RPMI8226 (cell line): ENCODE measurements around the gene CALCA.

Experiments
- DNase-seq: peaks from one replicate; pipeline ENCODE4 v3.0.0-alpha.2; 2015

The CALCA gene

DNA sequence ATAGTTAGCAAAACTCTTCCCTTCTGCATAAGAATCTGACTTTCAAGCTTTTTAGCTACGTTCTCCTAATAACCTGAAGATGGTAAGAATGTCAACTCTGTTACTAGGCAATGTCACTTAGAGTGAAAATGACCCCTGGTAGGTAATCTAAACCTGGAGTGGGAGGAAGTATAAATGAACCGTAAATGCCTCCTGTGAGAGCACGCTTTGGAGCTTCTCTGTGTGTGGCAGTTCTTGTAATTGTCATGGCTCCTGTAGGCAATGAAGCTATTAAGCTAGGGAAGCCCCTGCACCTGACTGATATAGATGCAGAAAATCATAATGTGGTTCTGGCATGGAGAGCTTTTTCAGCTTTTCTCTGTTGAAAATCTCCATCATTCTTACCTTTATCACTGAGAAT lies 29.4 kb downstream of the CALCA start:
- no peak for DNase-seq

DNA sequence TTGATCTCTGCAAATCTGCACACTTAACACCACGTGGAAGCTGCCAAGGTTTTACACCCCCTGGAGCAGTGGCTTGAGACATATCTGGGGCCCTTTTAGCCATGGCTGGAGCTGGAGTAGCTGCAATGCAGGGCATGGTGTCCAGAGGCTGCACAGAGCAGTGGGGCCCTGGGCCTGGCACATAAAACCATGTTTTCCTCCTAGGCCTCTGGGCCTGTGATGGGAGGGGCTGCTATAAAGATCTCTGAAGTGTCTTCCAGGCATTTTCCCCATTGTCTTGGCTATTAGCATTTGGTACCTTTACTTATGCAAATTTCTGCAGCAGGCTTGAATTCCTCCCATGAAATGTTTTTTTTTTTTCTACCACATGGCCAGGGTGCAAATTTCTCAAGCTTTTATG lies 33.2 kb downstream of the CALCA start:
- no peak for DNase-seq

DNA sequence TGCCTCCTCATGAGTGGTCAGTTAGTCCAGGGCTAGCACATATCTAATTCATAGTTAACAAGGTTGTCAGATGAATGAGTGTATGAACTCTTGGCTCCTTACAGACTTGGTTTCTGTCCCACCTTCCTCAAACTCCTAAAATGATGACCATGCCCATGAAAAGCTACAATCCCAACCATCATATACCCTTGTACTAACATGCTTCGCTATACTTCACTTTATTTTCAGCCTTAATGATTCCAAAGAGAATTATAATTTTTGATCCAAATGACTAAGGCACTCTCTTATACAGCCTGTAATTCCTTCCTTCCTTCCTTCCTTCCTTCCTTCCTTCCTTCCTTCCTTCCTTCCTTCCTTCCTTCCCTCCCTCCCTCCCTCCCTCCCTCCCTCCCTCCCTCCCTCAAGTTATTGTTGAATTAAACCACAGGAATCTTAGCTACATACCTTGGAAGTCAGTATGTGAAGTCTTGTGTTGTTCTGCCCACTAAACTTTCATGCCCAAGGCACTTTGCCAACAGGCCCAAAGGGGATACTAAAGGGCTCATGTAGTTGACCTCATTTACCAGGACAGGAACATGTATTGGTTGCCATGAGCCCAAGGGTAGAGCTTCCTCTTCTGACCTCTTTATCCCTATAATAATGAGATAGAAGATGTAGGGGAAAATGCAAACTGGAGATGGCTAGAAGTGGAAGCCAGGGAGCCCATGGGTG lies 37.4 kb downstream of the CALCA start:
- DNase-seq: no peak

DNA sequence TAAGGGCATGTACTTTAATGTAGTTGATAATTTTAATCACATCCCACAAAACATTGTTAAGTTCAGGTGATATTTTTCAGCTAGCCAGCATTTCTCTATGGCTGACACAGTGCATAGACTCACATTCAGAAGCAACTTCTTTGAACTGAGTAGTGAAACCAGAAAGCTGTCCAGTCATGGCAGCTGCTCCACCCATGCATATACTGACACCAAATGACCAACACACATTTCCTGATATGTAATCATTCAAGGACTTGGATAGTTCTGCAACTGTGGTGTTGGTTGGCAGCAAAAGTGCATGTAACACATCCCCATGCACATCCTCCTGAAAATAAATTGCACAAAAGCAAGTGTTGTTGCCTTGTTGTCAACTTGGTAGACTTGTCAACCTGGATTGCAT lies 39.7 kb downstream of the CALCA start:
- DNase-seq: no peak

DNA sequence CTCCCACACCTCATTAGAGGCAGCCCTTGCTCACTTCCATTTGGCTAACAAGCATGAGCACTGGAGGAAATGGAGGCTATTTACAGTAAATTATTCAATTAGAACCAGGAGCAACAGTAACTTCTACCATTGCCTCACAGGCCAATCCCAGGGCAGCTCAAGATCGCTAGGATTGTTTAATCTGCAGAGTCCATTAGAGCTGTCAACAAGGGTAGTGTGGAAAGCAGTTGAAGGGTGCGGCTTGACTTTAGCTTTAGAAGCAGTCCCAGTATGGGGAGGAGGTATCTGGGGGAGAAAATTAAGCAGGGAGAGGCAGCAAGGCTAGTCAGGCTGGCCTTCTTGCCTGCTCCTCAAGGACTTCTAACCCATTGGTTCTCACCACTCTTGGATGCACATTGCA lies 41.8 kb downstream of the CALCA start:
- DNase-seq: no peak

DNA sequence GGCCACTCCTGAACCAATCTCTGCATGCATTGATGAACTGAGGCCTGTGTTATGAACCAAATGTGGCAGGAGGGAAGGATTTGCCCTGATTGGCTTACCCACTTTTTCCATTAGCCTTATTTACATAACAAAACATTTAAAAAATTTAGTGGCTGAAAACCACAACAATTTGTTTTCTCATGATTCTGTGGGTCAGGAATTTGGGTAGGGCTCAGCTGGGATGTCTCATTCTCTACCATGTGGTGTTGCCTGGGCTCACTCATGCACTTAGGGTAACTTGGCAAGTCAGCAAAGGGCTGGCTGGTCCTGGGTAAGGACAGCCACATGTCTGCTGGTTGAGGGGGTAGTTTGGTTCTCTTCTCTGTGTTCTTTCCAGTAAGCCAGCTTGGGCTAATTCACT lies 45.0 kb downstream of the CALCA start:
- no peak for DNase-seq

DNA sequence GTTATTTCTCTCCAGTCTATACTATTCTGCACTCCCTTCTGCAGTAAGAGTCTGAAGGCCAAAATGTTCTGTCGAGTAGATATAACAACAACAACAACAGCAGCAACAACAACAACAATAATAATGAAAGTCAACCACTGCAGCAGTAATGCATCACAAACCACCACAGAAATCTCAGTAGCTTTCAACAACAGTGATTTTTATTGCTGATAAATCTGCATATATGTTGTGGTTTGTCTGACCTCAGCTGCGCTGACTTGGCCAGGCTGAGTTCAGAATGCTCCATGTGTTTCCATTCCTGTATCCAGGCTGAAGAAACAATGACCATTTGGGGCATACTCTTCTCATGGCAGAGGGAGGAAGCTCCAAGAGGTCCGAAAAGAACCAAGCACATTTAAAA lies 47.8 kb downstream of the CALCA start:
- no peak for DNase-seq
